ENCODE measurements around the gene ADAMTS12.

Gene ADAMTS12

GRCh38 chr5:33684496-33685159, 207.2 kb downstream of the ADAMTS12 start:
- TF ChIP-seq, protein P1, sequence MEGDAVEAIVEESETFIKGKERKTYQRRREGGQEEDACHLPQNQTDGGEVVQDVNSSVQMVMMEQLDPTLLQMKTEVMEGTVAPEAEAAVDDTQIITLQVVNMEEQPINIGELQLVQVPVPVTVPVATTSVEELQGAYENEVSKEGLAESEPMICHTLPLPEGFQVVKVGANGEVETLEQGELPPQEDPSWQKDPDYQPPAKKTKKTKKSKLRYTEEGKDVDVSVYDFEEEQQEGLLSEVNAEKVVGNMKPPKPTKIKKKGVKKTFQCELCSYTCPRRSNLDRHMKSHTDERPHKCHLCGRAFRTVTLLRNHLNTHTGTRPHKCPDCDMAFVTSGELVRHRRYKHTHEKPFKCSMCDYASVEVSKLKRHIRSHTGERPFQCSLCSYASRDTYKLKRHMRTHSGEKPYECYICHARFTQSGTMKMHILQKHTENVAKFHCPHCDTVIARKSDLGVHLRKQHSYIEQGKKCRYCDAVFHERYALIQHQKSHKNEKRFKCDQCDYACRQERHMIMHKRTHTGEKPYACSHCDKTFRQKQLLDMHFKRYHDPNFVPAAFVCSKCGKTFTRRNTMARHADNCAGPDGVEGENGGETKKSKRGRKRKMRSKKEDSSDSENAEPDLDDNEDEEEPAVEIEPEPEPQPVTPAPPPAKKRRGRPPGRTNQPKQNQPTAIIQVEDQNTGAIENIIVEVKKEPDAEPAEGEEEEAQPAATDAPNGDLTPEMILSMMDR (IDR thresholded peaks at IDR 0.05): no peak

GRCh38 chr5:33679791-33680190, 212.0 kb downstream of the ADAMTS12 start:
- TF ChIP-seq, protein P1 (IDR thresholded peaks at IDR 0.05): no peak

- TF ChIP-seq, protein P1 (IDR thresholded peaks at IDR 0.05): no peak
These were observed 215.8 kb downstream of the ADAMTS12 start for GRCh38 chr5:33675958-33676464.

GRCh38 chr5:33671700-33672291, 220.0 kb downstream of the ADAMTS12 start:
- TF ChIP-seq, protein P1 (IDR thresholded peaks at IDR 0.05): no peak

DNA sequence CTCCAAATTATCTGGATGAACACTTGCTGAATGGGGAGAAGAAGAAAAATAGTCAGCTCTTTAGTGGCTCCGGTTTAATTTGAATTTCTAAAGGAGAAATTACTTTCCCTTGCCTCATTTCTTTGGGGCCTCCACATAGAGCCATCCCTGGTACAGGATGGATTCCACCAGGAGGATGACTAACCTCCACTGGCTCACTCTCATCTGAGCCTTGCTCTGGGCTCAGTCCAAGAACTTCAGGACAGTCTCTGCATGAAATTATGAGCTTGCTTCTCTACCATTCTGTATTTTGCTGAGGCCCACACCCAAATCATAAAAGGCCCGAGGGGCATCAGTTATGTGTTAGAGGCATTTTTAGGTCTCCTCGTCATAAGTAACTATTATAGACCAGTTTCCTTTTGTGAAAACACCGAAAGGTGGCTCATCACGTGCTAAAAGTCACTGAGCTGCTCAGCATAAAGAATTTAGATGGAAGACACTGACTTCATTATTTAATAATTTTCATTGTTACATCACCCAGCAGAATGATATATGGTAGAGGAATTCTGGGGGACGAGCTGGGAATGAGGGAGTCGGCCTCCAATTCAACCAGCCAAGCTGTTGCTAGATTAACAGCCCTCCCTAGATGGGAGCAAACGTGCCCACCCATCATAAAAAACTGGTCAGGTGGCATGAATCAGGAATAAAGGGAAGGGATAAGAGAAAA, 228.9 kb downstream of the ADAMTS12 start:
- TF ChIP-seq, protein P1 (IDR thresholded peaks at IDR 0.05): no peak

- TF ChIP-seq, protein P1 (IDR thresholded peaks at IDR 0.05): no peak
These were observed 232.1 kb downstream of the ADAMTS12 start for GRCh38 chr5:33659526-33660169.

DNA sequence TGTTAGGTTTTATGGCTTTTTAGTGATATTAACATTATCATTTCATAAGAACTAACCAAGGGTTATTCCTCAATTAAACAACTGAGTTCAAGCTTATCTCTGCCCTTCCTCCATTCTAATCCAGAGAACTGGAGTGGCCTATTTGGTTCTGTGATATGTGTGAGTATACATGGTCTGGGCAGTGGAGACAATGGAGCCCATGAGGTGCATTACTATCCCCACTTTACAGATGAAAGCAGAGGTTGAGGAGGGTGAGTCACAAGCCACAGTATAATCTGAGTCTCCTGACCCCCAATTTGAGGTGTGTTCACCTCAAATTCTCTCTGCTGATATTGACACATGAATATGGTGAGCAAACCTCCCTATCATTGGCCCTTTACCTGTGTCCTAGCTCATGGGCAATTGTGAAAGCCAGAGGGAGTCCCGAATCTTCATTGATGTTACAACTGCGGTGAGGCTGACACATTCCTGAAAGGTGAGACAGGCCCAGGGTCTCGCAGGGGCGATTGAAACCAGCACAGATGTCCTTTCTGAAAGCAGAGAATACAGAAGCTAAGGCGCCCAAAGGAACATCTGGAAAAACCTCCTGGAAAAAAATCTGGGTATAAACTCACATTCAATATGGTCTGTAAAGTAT, 233.9 kb downstream of the ADAMTS12 start:
- TF ChIP-seq, protein P1 (IDR thresholded peaks at IDR 0.05): no peak

All from LNCAP (cell line).